ENCODE data around the gene RNU1-2. TPM values are rescaled to one million over a fixed set of nuclear protein-coding genes. Genes with fewer than 3 reads are reported as not detected.
"Not testable (repeated sequence)": the region's sequence is repeated elsewhere in the genome, so short reads cannot be mapped to it uniquely, and the experiment has no call there.

The RNU1-2 gene
- total and polyA plus RNA-seq, 2 donors from 2014 or later, result 26.8 to 8,605 TPM

DNA sequence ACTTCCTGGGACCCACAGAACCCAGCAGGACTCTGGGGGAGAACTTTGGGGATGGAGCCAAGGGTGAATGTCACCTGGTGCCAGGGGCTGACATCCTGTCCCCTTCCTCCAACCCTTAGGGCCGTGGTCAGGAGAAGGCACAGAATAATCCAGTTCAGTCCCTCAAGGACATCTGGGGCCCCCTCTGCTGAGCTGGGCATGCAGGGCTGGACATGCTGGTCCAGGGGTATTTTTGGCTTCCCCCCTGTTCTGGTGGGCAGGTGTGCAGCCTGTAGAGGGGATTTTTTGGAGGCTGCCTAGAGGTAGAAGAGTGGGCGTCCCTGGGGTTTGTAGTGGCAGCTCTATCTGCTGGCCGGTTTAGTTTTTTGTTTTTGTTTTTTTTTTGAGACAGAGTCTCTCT, 22.6 kb downstream of the RNU1-2 start:
- peak in 1 of 5 donors; percentile 50 for DNase-seq
- TF ChIP-seq, protein P1, sequence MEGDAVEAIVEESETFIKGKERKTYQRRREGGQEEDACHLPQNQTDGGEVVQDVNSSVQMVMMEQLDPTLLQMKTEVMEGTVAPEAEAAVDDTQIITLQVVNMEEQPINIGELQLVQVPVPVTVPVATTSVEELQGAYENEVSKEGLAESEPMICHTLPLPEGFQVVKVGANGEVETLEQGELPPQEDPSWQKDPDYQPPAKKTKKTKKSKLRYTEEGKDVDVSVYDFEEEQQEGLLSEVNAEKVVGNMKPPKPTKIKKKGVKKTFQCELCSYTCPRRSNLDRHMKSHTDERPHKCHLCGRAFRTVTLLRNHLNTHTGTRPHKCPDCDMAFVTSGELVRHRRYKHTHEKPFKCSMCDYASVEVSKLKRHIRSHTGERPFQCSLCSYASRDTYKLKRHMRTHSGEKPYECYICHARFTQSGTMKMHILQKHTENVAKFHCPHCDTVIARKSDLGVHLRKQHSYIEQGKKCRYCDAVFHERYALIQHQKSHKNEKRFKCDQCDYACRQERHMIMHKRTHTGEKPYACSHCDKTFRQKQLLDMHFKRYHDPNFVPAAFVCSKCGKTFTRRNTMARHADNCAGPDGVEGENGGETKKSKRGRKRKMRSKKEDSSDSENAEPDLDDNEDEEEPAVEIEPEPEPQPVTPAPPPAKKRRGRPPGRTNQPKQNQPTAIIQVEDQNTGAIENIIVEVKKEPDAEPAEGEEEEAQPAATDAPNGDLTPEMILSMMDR (IDR thresholded peaks at IDR 0.05; ENCODE audit: borderline replicate concordance, extremely low read depth, insufficient read depth), result no peak
- intact Hi-C loops (cut with DNase I), result no loop called here
- no peak for FAIRE-seq
- no peak overlapping the region for H3K4me3 ChIP-seq (ENCODE audit: low read length in 3 of 3)
- H3K36me3 ChIP-seq (ENCODE audit: control insufficient read depth in 2 of 3, insufficient read depth in 3 of 3, low read length in 3 of 3), result no peaks in the 10 kb centered on the region
- peaks cover 0 to 18% (median 3%) of the 10 kb centered on the region in 3 donors for H3K4me1 ChIP-seq (ENCODE audit: control insufficient read depth in 2 of 3, insufficient read depth in 2 of 3, low read depth in 1 of 3, low read length in 3 of 3)
- H3K9ac ChIP-seq (ENCODE audit: low read length in 3 of 3), result no peak overlapping the region
- H3K9me3 ChIP-seq (ENCODE audit: control insufficient read depth in 2 of 3, insufficient read depth in 1 of 3, low read length in 3 of 3), result no peaks in the 10 kb centered on the region
- H3K27me3 ChIP-seq (ENCODE audit: control insufficient read depth, insufficient read depth, low read length), result no peaks in the 10 kb centered on the region
- H3K27ac ChIP-seq (ENCODE audit: low read depth in 2 of 2, low read length in 2 of 2), result no peak overlapping the region

DNA sequence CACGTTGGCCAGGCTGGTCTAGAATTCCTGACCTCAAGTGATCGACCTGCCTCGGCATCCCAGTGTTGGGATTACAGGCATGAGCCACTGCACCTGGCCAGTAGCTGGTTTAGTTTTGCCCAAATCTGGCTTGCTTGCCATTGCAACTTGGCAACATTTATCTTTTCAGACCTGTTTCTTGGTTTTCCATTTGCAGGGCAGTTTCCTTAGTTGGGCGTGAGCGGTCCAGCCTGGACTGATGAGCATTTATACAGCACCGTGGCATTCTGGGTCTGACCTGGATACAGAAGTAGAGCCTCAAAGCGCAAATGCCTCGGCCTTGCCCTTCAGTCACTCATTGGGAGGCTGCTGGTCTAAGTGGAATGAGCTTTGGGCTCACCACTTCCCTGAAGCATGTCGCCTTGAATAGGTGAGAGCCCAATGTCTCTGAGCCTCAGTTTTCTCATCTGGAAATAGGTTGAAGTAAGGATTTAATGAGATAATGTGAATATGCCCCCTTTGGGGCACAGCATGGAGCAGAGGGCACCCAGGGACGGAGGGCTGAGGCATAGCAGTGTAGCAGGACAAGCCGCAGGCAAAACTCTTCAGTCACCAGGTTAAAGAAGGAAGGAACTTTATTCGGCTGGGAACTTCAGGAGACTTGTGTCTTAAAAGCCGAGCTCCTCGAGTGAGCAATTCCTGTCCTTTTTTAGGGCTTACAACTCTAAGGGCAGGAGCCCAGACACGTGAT, 23.3 kb downstream of the RNU1-2 start:
- H3K27ac ChIP-seq (ENCODE audit: low read depth in 2 of 2, low read length in 2 of 2); H3K4me3 ChIP-seq (ENCODE audit: low read length in 3 of 3); H3K9ac ChIP-seq (ENCODE audit: low read length in 3 of 3); intact Hi-C loops (cut with DNase I); H3K9me3 ChIP-seq (ENCODE audit: control insufficient read depth in 2 of 3, insufficient read depth in 1 of 3, low read length in 3 of 3); FAIRE-seq; H3K36me3 ChIP-seq (ENCODE audit: control insufficient read depth in 2 of 3, insufficient read depth in 3 of 3, low read length in 3 of 3); H3K27me3 ChIP-seq (ENCODE audit: control insufficient read depth, insufficient read depth, low read length): not testable (repeated sequence)
- DNase-seq, result peak in 1 of 5 donors; percentile 63
- H3K4me1 ChIP-seq (ENCODE audit: control insufficient read depth in 2 of 3, insufficient read depth in 2 of 3, low read depth in 1 of 3, low read length in 3 of 3), result peaks cover 0 to 14% (median 0%) of the 10 kb centered on the region in 3 donors

DNA sequence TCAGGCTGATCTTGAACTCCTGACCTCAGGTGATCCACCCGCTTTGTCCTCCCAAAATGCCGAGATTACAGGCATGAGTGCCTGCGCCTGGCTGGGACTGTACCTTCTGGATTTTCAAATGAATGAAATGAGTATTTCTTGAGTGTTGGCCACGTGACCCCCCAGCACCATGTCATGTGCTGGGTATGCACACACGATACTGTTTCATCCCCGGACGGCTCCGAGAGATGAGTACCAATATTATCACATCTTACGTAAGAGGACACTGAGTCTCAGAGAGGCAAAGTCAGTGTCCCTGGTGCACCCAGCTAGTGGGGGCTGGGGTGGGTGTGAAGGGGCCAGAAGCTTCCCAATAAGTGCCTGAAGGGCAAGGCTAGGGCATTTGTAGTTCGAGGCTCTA, 25.2 kb downstream of the RNU1-2 start:
- Histone ChIP-seq H3K36me3 (ENCODE audit: control insufficient read depth in 2 of 3, insufficient read depth in 3 of 3, low read length in 3 of 3) (no peaks in the 10 kb centered on the region), H3K27ac (ENCODE audit: low read depth in 2 of 2, low read length in 2 of 2) (no peak overlapping the region), H3K9me3 (ENCODE audit: control insufficient read depth in 2 of 3, insufficient read depth in 1 of 3, low read length in 3 of 3) (no peaks in the 10 kb centered on the region), H3K27me3 (ENCODE audit: control insufficient read depth, insufficient read depth, low read length) (no peaks in the 10 kb centered on the region), H3K4me1 (ENCODE audit: control insufficient read depth in 2 of 3, insufficient read depth in 2 of 3, low read depth in 1 of 3, low read length in 3 of 3) (peaks cover 0 to 10% (median 0%) of the 10 kb centered on the region in 3 donors), H3K9ac (ENCODE audit: low read length in 3 of 3) (no peak overlapping the region), H3K4me3 (ENCODE audit: low read length in 3 of 3) (no peak overlapping the region)
- DNase-seq, result peak in 2 of 5 donors; percentile 52 to 67
- no peak for FAIRE-seq
- TF ChIP-seq, protein P1 (IDR thresholded peaks at IDR 0.05; ENCODE audit: borderline replicate concordance, extremely low read depth, insufficient read depth), result no peak
- intact Hi-C loops (cut with DNase I), result no loop called here

DNA sequence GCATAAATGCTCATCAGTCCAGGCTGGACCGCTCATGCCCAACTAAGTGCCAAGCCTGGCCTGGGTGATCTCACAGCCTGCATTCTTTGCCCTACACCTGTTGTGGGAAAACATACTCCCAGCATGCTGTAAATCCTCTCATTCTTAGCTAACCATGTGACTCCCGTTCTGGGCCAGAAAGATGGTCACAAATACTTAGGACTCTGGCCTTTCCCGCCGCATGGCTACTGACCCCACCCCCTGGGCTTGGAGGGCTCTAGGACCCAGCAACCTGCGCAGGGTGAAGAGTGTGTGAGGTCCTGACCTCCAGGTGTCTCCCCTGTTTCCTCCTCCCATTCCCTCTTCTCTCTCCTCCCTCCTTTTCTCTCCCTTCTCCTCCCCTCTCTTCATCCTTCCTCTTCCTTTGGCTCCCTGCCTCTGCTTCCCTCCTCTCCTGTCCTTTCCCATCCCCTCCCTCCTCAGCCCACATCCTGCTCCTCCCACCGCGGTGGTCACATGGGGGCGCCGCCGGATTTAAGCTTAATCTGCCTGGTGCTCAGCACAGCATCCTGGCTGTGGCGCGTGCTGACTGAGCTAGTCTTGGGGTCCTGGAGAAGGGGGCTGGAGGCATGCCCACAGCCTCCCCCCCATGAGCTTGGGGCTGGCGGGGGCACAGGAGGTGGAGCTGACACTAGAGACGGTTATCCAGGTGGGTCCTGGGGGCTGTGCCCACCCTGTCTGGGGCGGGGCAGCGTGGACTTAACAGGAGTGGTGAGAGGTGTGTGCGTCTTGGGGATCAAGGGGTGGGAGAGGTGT, 25.8 kb downstream of the RNU1-2 start, which contains the start of gene CROCC:
Gene CROCC, plus strand, starts transcription at position 541 of the 795 bp plus-strand sequence. Its CDS starts 88 bp downstream, at position 629.
- DNase-seq, result peak; percentile 81 to 95 (median 86)
- intact Hi-C loops (cut with DNase I), result no loop called here
- no peaks in the 10 kb centered on the region for H3K9me3 ChIP-seq (ENCODE audit: control insufficient read depth in 2 of 3, insufficient read depth in 1 of 3, low read length in 3 of 3)
- peak within 1 kb of the TSS in 1 of 3 donors; percentile 2 for H3K4me3 ChIP-seq (ENCODE audit: low read length in 3 of 3)
- peaks cover 0 to 10% (median 0%) of the 10 kb centered on the region in 3 donors for H3K4me1 ChIP-seq (ENCODE audit: control insufficient read depth in 2 of 3, insufficient read depth in 2 of 3, low read depth in 1 of 3, low read length in 3 of 3)
- H3K27me3 ChIP-seq (ENCODE audit: control insufficient read depth, insufficient read depth, low read length), result no peaks in the 10 kb centered on the region
- no peak within 1 kb of the TSS for H3K27ac ChIP-seq (ENCODE audit: low read depth in 2 of 2, low read length in 2 of 2)
- no peak within 1 kb of the TSS for H3K9ac ChIP-seq (ENCODE audit: low read length in 3 of 3)
- peak; percentile 45 for FAIRE-seq
- TF ChIP-seq, protein P1 (IDR thresholded peaks at IDR 0.05; ENCODE audit: borderline replicate concordance, extremely low read depth, insufficient read depth), result no peak
- H3K36me3 ChIP-seq (ENCODE audit: control insufficient read depth in 2 of 3, insufficient read depth in 3 of 3, low read length in 3 of 3), result no peaks in the 10 kb centered on the region
